ENCODE measurements around the gene TP73. TPM values are rescaled to one million over a fixed set of nuclear protein-coding genes. Genes with fewer than 3 reads are reported as not detected.

Gene TP73
- total and polyA plus RNA-seq, 2 experiments from 2014 or later = not detected

DNA sequence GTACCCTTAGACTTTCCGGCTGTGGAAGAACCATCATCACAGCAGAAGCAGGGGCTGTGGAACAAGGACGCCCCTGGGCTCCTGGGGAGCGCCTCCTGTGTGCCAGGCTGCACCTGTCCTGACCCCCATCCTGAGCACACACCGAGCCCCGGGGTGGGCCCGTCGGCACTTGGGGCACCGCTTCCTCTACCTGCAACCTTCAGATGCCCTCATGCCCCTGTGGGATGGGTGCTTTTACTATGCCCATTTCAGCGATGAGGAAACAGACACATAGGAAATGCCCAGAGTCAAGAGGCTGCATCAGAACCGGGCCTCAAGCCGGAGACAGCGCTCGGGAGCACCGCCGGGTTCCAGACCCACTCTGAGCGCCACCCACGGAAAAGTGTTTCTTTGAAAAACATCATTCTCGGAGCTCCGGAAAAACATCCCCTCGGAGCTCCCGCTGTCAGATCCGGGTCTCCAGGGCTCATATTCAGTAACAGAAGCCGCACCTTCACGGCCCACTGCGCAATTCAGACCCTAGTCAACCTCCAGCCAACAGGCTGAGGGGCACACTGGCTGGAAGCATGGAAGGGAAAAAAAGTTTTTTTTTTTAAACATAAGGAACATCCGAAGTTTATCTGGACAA lies 19.5 kb upstream of the TP73 start:
- Histone ChIP-seq H3K9ac (no peak overlapping the region), H3K27ac (no peak overlapping the region), H3K36me3 (ENCODE audit: low read depth) (peaks cover 3% of the 10 kb centered on the region; the same call in 1 of the 2 replicates), H3K9me2 (ENCODE audit: insufficient read depth) (no peaks in the 10 kb centered on the region), H4K20me1 (ENCODE audit: insufficient read depth) (no peaks in the 10 kb centered on the region), H3K79me2 (ENCODE audit: insufficient read depth) (no peaks in the 10 kb centered on the region), H3K4me2 (ENCODE audit: unreplicated experiment) (no peak overlapping the region), H2AFZ (no peak overlapping the region), H3K4me1 (ENCODE audit: insufficient read depth) (no peaks in the 10 kb centered on the region), H3K9me3 (ENCODE audit: low read depth) (no peaks in the 10 kb centered on the region), H3F3A (ENCODE audit: insufficient read depth) (no peaks in the 10 kb centered on the region), H3K27me3 (replicated peaks; ENCODE audit: insufficient read depth) (no peaks in the 10 kb centered on the region), H3K4me3 (no peak overlapping the region)
- 93 to 96% methylated on average over 26 of the region's 26 CpGs for WGBS, 2 experiments (ENCODE audit: low coverage in 1 of 2, low lambda C conversion rate in 2 of 2, missing lambda C conversion rate in 2 of 2)
- in situ Hi-C loops (cut with MboI) = no loop called here
- TF ChIP-seq EZH2phosphoT487 (IDR thresholded peaks at IDR 0.05; ENCODE audit: insufficient read depth, low read depth) (no peak), EZH2 (IDR thresholded peaks at IDR 0.05; ENCODE audit: insufficient read depth, poor library complexity, severe bottlenecking) (no peak)
- DNase-seq = no peak

DNA sequence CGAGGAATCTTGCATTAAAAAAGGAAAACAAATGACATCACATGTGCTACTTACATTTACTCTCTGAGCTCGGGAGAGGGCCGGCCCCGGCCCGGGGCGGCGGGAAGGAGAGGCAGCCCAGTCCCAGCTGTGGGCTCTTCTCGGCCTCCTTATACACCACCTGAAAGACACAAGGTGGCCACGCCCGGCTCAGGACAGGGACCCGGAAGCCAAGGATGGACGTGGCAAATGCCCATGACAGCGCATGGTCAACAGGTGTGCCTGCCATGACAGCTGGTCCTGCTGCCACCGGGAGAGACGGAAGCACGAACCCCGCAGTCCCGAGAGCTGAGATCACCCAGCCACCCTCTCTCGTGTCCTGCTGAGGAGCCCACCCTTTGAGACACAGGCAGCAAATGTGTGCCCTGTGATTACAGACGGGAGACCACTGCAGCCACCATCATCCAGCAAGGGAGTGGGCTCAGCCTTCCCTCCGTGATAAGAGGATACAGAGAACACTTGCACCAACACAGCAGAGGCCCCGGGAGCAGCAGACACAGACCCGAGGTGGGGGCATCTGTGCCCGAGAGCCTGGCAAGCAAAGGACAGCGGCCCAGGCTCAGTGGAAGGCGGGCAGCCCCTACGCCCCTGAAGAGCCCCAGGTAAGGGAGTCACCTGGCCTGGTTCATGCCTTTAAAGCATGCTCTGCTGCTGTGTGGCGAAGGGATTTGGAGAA lies 18.8 kb upstream of the TP73 start:
- in situ Hi-C loops (cut with MboI) = no loop called here
- no peak for DNase-seq

DNA sequence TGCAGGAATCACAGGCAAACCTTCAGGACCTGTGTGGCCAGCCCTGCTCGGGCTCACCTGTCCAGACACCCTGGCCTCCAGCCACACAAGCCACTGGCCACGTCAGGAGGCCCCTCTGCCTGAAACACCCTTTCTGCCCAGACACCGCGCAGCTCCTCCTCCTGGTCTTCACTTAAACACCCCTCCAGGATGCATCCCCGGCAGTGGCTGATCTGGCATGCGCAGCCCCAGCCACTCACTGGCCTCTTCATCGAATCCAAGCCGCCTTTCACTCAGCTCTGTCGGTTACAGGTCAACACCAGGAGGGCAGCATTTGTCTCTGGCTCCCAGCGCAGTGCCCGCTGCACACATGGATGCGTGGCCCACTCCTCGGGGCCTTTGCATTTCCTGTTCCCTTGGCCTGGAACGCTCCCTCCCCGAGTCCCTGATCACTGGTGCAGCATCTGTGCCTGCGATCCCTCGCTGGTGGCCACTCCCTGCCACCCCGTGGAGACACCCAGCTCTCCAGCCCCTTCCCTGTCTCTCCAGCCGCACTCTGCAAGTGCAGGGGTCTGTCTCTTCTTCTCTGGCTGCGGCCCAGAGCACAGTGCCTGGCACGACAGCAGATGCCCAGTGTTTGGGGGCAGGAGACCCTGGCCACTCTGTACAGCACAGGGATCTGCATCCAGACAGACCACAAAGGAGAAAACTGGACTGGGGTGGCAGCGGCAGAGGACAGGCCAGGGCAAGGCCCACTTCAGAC lies 18.1 kb upstream of the TP73 start:
- Histone ChIP-seq H3K36me3 (ENCODE audit: low read depth) (peaks cover 4% of the 10 kb centered on the region; the same call in 1 of the 2 replicates), H3K4me3 (no peak overlapping the region), H3K9me2 (ENCODE audit: insufficient read depth) (no peaks in the 10 kb centered on the region), H2AFZ (no peak overlapping the region), H3K9ac (no peak overlapping the region), H3K79me2 (ENCODE audit: insufficient read depth) (no peaks in the 10 kb centered on the region), H3K27me3 (replicated peaks; ENCODE audit: insufficient read depth) (no peaks in the 10 kb centered on the region), H3F3A (ENCODE audit: insufficient read depth) (no peaks in the 10 kb centered on the region), H4K20me1 (ENCODE audit: insufficient read depth) (no peaks in the 10 kb centered on the region), H3K27ac (no peak overlapping the region), H3K9me3 (ENCODE audit: low read depth) (no peaks in the 10 kb centered on the region), H3K4me1 (ENCODE audit: insufficient read depth) (no peaks in the 10 kb centered on the region), H3K4me2 (ENCODE audit: unreplicated experiment) (no peak overlapping the region)
- DNase-seq = no peak
- WGBS, 2 experiments (ENCODE audit: low coverage in 1 of 2, low lambda C conversion rate in 2 of 2, missing lambda C conversion rate in 2 of 2) = 92 to 93% methylated on average over 22 of the region's 22 CpGs
- in situ Hi-C loops (cut with MboI) = no loop called here
- TF ChIP-seq EZH2 (IDR thresholded peaks at IDR 0.05; ENCODE audit: insufficient read depth, poor library complexity, severe bottlenecking) (no peak), EZH2phosphoT487 (IDR thresholded peaks at IDR 0.05; ENCODE audit: insufficient read depth, low read depth) (no peak)

More for the DNA sequence above, 18.8 kb upstream of the TP73 start:
- no peak overlapping the region for H2AFZ ChIP-seq
- TF ChIP-seq EZH2phosphoT487 (IDR thresholded peaks at IDR 0.05; ENCODE audit: insufficient read depth, low read depth) (no peak), EZH2 (IDR thresholded peaks at IDR 0.05; ENCODE audit: insufficient read depth, poor library complexity, severe bottlenecking) (no peak)
- no peaks in the 10 kb centered on the region for H3K9me2 ChIP-seq (ENCODE audit: insufficient read depth)
- no peaks in the 10 kb centered on the region for H3K27me3 ChIP-seq (replicated peaks; ENCODE audit: insufficient read depth)
- no peaks in the 10 kb centered on the region for H3K79me2 ChIP-seq (ENCODE audit: insufficient read depth)
- H3K4me3 ChIP-seq = no peak overlapping the region
- H4K20me1 ChIP-seq (ENCODE audit: insufficient read depth) = no peaks in the 10 kb centered on the region
- H3K36me3 ChIP-seq (ENCODE audit: low read depth) = peaks cover 4% of the 10 kb centered on the region; the same call in 1 of the 2 replicates
- no peaks in the 10 kb centered on the region for H3F3A ChIP-seq (ENCODE audit: insufficient read depth)
- WGBS, 2 experiments (ENCODE audit: low coverage in 1 of 2, low lambda C conversion rate in 2 of 2, missing lambda C conversion rate in 2 of 2) = 93 to 96% methylated on average over 28 of the region's 28 CpGs
- no peaks in the 10 kb centered on the region for H3K9me3 ChIP-seq (ENCODE audit: low read depth)
- H3K4me2 ChIP-seq (ENCODE audit: unreplicated experiment) = no peak overlapping the region
- no peak overlapping the region for H3K27ac ChIP-seq
- no peaks in the 10 kb centered on the region for H3K4me1 ChIP-seq (ENCODE audit: insufficient read depth)
- no peak overlapping the region for H3K9ac ChIP-seq

DNA sequence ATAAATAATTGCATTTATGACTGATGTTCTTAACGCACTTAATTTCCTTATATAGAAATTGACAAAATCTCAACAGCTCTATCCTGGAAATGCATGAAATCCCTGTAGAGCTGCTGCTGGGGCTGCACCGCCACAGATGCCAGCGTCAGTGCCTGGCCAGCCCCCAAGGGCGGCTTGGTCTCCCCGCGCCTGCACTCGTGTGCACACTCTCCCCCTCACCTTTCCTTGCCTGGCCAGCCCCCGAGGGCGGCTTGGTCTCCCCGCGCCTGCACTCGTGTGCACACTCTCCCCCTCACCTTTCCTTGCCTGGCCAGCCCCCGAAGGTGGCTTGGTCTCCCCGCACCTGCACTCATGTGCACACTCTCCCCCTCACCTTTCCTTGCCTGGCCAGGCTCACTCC lies 16.2 kb upstream of the TP73 start:
- H3K4me2 ChIP-seq (ENCODE audit: unreplicated experiment) = no peak overlapping the region
- H3K9me2 ChIP-seq (ENCODE audit: insufficient read depth) = no peaks in the 10 kb centered on the region
- H3K4me1 ChIP-seq (ENCODE audit: insufficient read depth) = no peaks in the 10 kb centered on the region
- in situ Hi-C loops (cut with MboI) = no loop called here
- 96 to 97% methylated on average over 9 to 14 of the region's 14 CpGs for WGBS, 2 experiments (ENCODE audit: low coverage in 1 of 2, low lambda C conversion rate in 2 of 2, missing lambda C conversion rate in 2 of 2)
- H2AFZ ChIP-seq = no peak overlapping the region
- no peak for TF ChIP-seq EZH2phosphoT487 (IDR thresholded peaks at IDR 0.05; ENCODE audit: insufficient read depth, low read depth)
- no peak overlapping the region for H3K27ac ChIP-seq
- H3K4me3 ChIP-seq = no peak overlapping the region
- H3K36me3 ChIP-seq (ENCODE audit: low read depth) = peaks cover 4% of the 10 kb centered on the region; the same call in 1 of the 2 replicates
- no peaks in the 10 kb centered on the region for H3K27me3 ChIP-seq (replicated peaks; ENCODE audit: insufficient read depth)
- H3K9me3 ChIP-seq (ENCODE audit: low read depth) = no peaks in the 10 kb centered on the region
- no peak for DNase-seq
- no peak overlapping the region for H3K9ac ChIP-seq
- no peaks in the 10 kb centered on the region for H3K79me2 ChIP-seq (ENCODE audit: insufficient read depth)
- no peaks in the 10 kb centered on the region for H3F3A ChIP-seq (ENCODE audit: insufficient read depth)
- H4K20me1 ChIP-seq (ENCODE audit: insufficient read depth) = no peaks in the 10 kb centered on the region

Data from GM23248 (cell line).